K562 (cell line): ENCODE data around the gene SCN5A. TPM values are rescaled to one million over a fixed set of nuclear protein-coding genes. Genes with fewer than 3 reads are reported as not detected.

Source experiments
- ATAC-seq: fragments of 200-7000 bp; cut with Tn5 transposase; 3 replicates; pipeline ENCODE4 v1.9.1; 2020; ENCODE audit warnings: moderate library complexity
- BruUV-seq: library from RNA; stranded (reverse); fragments of 400-500 nt; replicated peaks from 2 replicates; lab custom pipeline; 2021; lab: Mats Ljungman, UMichigan
- CTCF ChIA-PET: fragments of 300-600 bp; formaldehyde crosslinking; extraction: SDS; loops from one replicate; lab custom pipeline; 2021; ENCODE audit warnings: low intra/inter-chr PET ratio; lab: Yijun Ruan, JAX
- POLR2A ChIA-PET: fragments of 300-600, 350-650 bp; sonication (Branson Sonifier 250); formaldehyde crosslinking; extraction: SDS; loops from one replicate; lab custom pipeline; 2021; ENCODE audit warnings: antibody characterized with exemption, inconsistent platforms; lab: Yijun Ruan, JAX
- DNase-seq, 4 experiments: peaks; one replicate each; pipeline versions ENCODE4 v3.0.0 to v3.0.0-alpha.2; 2011 to 2018; ENCODE audit warnings: low spot score in 3 of 4, mixed read lengths in 3 of 4; ENCODE audit errors: extremely low read depth in 1 of 4
- FAIRE-seq: peaks from 2 replicates; lab custom pipeline; 2011; peaks lifted over from hg19 to GRCh38; lab: Jason Lieb, UNC
- H2AFZ ChIP-seq: 2 replicates; pipeline ENCODE4 v1.6.0; 2011; ENCODE audit warnings: low read depth, low read length, control low read depth, inconsistent platforms
- H3K27ac ChIP-seq: fragments of 200-600 bp; 3 replicates; pipeline ENCODE4 v1.8.0; 2011; ENCODE audit warnings: low read depth, mild to moderate bottlenecking, control low read depth, inconsistent platforms, low read length, moderate library complexity, mixed read lengths; ENCODE audit errors: extremely low read depth
- H3K27me3 ChIP-seq, 2 experiments: fragments of 300-600 bp in 1 of 2; 2 replicates in 1 of 2; 3 replicates in 1 of 2; pipeline versions ENCODE4 v1.6.0 to v1.8.0; 2011; ENCODE audit warnings: inconsistent platforms in 2 of 2, low read length in 2 of 2, mild to moderate bottlenecking in 1 of 2, mixed read lengths in 1 of 2, moderate library complexity in 1 of 2; ENCODE audit not compliant: control insufficient read depth in 2 of 2, insufficient read depth in 2 of 2
- H3K36me3 ChIP-seq: fragments of 300-600 bp; 3 replicates; pipeline ENCODE4 v1.8.0; 2011; ENCODE audit warnings: mild to moderate bottlenecking, low read length, inconsistent platforms; ENCODE audit not compliant: control insufficient read depth, insufficient read depth
- H3K4me1 ChIP-seq, 2 experiments: fragments of 200-600 bp in 1 of 2; replicated peaks in 1 of 2; 2 replicates in 1 of 2; 3 replicates in 1 of 2; pipeline versions ENCODE4 v1.5.1 to v1.8.0; 2011; ENCODE audit warnings: inconsistent platforms in 2 of 2, low read length in 2 of 2, mild to moderate bottlenecking in 1 of 2, mixed read lengths in 1 of 2, moderate library complexity in 1 of 2; ENCODE audit not compliant: control insufficient read depth in 2 of 2, insufficient read depth in 2 of 2
- H3K4me2 ChIP-seq: 2 replicates; pipeline ENCODE4 v1.6.1; 2011; ENCODE audit warnings: low read length, control low read depth, inconsistent platforms, mixed read lengths; ENCODE audit not compliant: insufficient read depth
- H3K4me3 ChIP-seq: fragments of 200-600 bp; sonication (generic), shearing (Covaris generic); 2 replicates; pipeline ENCODE4 v1.5.1; 2016; ENCODE audit warnings: control low read depth, inconsistent platforms
- H3K79me2 ChIP-seq: fragments of 200-600 bp; 3 replicates; pipeline ENCODE4 v1.8.0; 2011; ENCODE audit warnings: low read length, inconsistent platforms; ENCODE audit not compliant: control insufficient read depth, insufficient read depth
- H3K9ac ChIP-seq, 2 experiments: 2 replicates each; pipeline versions ENCODE4 v1.6.0 to v1.6.1; 2011; ENCODE audit warnings: low read depth in 2 of 2, low read length in 2 of 2, control low read depth in 1 of 2, inconsistent platforms in 1 of 2, mild to moderate bottlenecking in 1 of 2, mixed read lengths in 1 of 2; ENCODE audit not compliant: insufficient read depth in 1 of 2
- H3K9me1 ChIP-seq: one replicate; pipeline ENCODE4 v1.6.0; 2011; ENCODE audit warnings: inconsistent platforms, mild to moderate bottlenecking, low read length, moderate library complexity; ENCODE audit not compliant: control insufficient read depth, insufficient read depth
- H3K9me3 ChIP-seq: replicated peaks from 2 replicates; pipeline ENCODE4 v1.5.1; 2011; ENCODE audit warnings: low read depth, low read length, inconsistent platforms; ENCODE audit not compliant: control insufficient read depth, insufficient read depth
- H4K20me1 ChIP-seq: replicated peaks from 2 replicates; pipeline ENCODE4 v1.6.1; 2011; ENCODE audit warnings: low read length, inconsistent platforms, mixed read lengths; ENCODE audit not compliant: control insufficient read depth, insufficient read depth
- ATF7 ChIP-seq: fragments of 450-650 bp; IDR thresholded peaks from 2 replicates; pipeline ENCODE4 v1.7.1; 2014; ENCODE audit warnings: mild to moderate bottlenecking, moderate library complexity
- E2F8 ChIP-seq: fragments of 450-650 bp; IDR thresholded peaks from 2 replicates; pipeline ENCODE4 v1.7.1; 2018; ENCODE audit warnings: mild to moderate bottlenecking, low read depth; ENCODE audit not compliant: partially characterized antibody
- RREB1 ChIP-seq: fragments of 250-450 bp; sonication (Bioruptor Pico); IDR thresholded peaks from 2 replicates; pipeline ENCODE4 v1.4.0; 2020
- ZNF354B ChIP-seq: fragments of 250-450 bp; sonication (Bioruptor Pico); IDR thresholded peaks from 2 replicates; pipeline ENCODE4 v1.4.0; 2020
- ZNF507 ChIP-seq: conservative IDR thresholded peaks from 2 replicates; pipeline ENCODE4 v1.6.1; 2017; ENCODE audit warnings: missing genetic modification characterization, missing compliant biosample characterization
- WGBS: fragments of 100-300 bp; shearing (Covaris generic); methylation state at CpG from one replicate; pipeline ENCODE4 v1.1.6; 2016; ENCODE audit warnings: low coverage, mixed read lengths; ENCODE audit not compliant: insufficient coverage; ENCODE audit errors: missing lambda C conversion rate; 5-methylcytosine and 5-hydroxymethylcytosine counted together
- in situ Hi-C: fragments of 300-500 bp; cut with MboI; formaldehyde crosslinking; loops from 4 replicates; pipeline ENCODE4 v1.15.0; 2018; ENCODE audit warnings: inconsistent platforms, mixed read lengths
- intact Hi-C: fragments of 100-400 bp; cut with micrococcal nuclease; formaldehyde crosslinking; loops from 2 replicates; pipeline ENCODE4 v1.14.2; 2022
- polyA plus RNA-seq, 8 experiments: library from polyadenylated mRNA; depleted of rRNA in 4 of 8; stranded (reverse) in 5 of 8; unstranded in 3 of 8; fragments of >200 nt; fragmentation: Nextera tagmentation in 2 of 8; fragmentation: Illumina TruSeq in 1 of 8; extraction: Ambion mirVana in 2 of 8; extraction: Trizol in 1 of 8; gene quantifications; 2 replicates each; pipeline versions ENCODE4 v1.2.1 to v1.2.3, GENCODE V29; 2011 to 2014; ENCODE audit warnings: inconsistent platforms in 1 of 8, missing spikeins in 1 of 8
- total RNA-seq, 7 experiments: library from RNA; depleted of rRNA in 6 of 7; stranded (reverse); fragments of >200 nt in 6 of 7; fragmentation: Illumina TruSeq in 2 of 7; extraction: Trizol in 2 of 7; gene quantifications; 2 replicates each; pipeline versions ENCODE4 v1.2.1 to v1.2.3, GENCODE V29; 2011 to 2021; ENCODE audit warnings: low replicate concordance in 1 of 7

Gene SCN5A
- total and polyA plus RNA-seq, 9 of the 15 experiments (the other 6 are each of a cell fraction or from before 2014, with no cell fraction given), result 0.07 to 1.4 (median 0.21) TPM; not detected in 2

- Histone ChIP-seq H3K27ac (no peak overlapping the region), H3K9me3 (no peaks in the 10 kb centered on the region), H3K4me1 (no peaks in the 10 kb centered on the region)
- no TSS peak for BruUV-seq
- TF ChIP-seq ZNF354B (CRISPR knock-in tag) (peak; percentile 75; the same call in 1 of the 2 replicates), ZNF507 (tag) (peak; percentile 96), ATF7 (no peak), E2F8 (no peak), RREB1 (CRISPR knock-in tag) (no peak)
- TF ChIP-seq, all 486 proteins: peak for 2
- ChIA-PET CTCF (no interaction called here), POLR2A (no interaction called here)
- intact Hi-C loops (no loop called here), in situ Hi-C loops (no loop called here)
- H3K4me3 ChIP-seq, result no peak overlapping the region
- no peak for DNase-seq
- H3K27me3 ChIP-seq, result peaks cover 1 to 35% of the 10 kb centered on the region in 2 experiments; a peak in 4 of 5 replicates
- no peaks in the 10 kb centered on the region for H3K79me2 ChIP-seq
- no peak overlapping the region for H3K9ac ChIP-seq
- H3K4me2 ChIP-seq, result no peak overlapping the region
- ATAC-seq, result no peak
- WGBS, result 6% methylated on average over 3 of the region's 3 CpGs
- no peaks in the 10 kb centered on the region for H3K36me3 ChIP-seq
- H4K20me1 ChIP-seq, result no peaks in the 10 kb centered on the region; the same call in 1 of the 2 replicates
- H2AFZ ChIP-seq, result no peak overlapping the region
- no peak for FAIRE-seq
- H3K9me1 ChIP-seq, result no peaks in the 10 kb centered on the region
Observed at GRCh38 chr3:38573111-38573510, 76.4 kb downstream of the SCN5A start.
